Adrenal gland (tissue), 5 donors: ENCODE results near the gene PTPRF.

Experiments used
- CTCF ChIP-seq, 6 experiments: fragments of 450-650 bp in 4 of 6; fragments of 200-600 bp in 2 of 6; sonication (generic) in 1 of 6; IDR thresholded peaks; 1 replicate in 5 of 6; 2 replicates in 1 of 6; pipeline versions ENCODE4 v1.5.1 to v1.8.0; 2016 to 2021; ENCODE audit warnings: antibody characterized with exemption in 6 of 6, mild to moderate bottlenecking in 2 of 6, moderate library complexity in 1 of 6
- POLR2A ChIP-seq, 2 donors: fragments of 450-650 bp; IDR thresholded peaks; one replicate each; pipeline ENCODE4 v1.6.1; 2017; ENCODE audit warnings: antibody characterized with exemption in 2 of 2, mild to moderate bottlenecking in 2 of 2, moderate library complexity in 1 of 2
- donor health status: DM: no; HTN: no; CAD: no.

- no peak for TF ChIP-seq CTCF (IDR thresholded peaks at IDR 0.05)
- TF ChIP-seq POLR2A (IDR thresholded peaks at IDR 0.05), result no peak
Observed at GRCh38 chr1:43585557-43585956, 54.9 kb downstream of the PTPRF start.
